ENCODE measurements around the gene CTDP1.

DNA sequence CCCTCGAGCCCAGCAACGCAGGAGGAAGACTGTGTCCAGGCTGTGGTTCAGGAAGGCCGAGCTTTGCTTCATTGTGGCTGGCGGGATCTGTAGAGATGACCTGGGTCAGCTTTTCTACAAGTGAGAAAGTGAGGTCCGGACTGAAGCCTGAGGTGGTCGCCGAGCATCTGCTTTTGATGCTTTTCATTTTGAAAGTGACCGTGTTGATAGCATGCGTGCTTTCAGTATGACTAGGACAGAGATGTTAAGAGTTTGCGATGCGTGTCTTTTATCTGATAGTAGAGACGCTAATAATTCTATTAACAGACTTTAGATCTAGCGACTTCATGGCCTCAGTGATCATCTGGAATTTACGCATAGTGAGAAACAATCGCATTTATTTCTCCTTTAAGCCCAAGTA, 28.1 kb downstream of the CTDP1 start:
- TF ChIP-seq, protein P1, sequence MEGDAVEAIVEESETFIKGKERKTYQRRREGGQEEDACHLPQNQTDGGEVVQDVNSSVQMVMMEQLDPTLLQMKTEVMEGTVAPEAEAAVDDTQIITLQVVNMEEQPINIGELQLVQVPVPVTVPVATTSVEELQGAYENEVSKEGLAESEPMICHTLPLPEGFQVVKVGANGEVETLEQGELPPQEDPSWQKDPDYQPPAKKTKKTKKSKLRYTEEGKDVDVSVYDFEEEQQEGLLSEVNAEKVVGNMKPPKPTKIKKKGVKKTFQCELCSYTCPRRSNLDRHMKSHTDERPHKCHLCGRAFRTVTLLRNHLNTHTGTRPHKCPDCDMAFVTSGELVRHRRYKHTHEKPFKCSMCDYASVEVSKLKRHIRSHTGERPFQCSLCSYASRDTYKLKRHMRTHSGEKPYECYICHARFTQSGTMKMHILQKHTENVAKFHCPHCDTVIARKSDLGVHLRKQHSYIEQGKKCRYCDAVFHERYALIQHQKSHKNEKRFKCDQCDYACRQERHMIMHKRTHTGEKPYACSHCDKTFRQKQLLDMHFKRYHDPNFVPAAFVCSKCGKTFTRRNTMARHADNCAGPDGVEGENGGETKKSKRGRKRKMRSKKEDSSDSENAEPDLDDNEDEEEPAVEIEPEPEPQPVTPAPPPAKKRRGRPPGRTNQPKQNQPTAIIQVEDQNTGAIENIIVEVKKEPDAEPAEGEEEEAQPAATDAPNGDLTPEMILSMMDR (conservative IDR thresholded peaks at IDR 0.05; ENCODE audit: low read length): no peak
- TF ChIP-seq EZH2phosphoT487 (IDR thresholded peaks at IDR 0.05; ENCODE audit: borderline replicate concordance, low read depth, low read length): no peak
